PC-9 (cell line): ENCODE data around the gene BNIPL. TPM values are rescaled to one million over a fixed set of nuclear protein-coding genes. Genes with fewer than 3 reads are reported as not detected.

Experiments
- total RNA-seq: library from RNA; stranded (reverse); gene quantifications from 2 replicates; pipeline ENCODE4 v1.2.3, GENCODE V29; 2021

The BNIPL gene
- total RNA-seq, 1 experiment from 2014 or later, result 3.0 TPM

Other genes starting within 250 kb of the BNIPL start
- gene CTSK, start 228.3 kb upstream of the BNIPL start, total RNA-seq, result 4.7 and 4.9 TPM in 2 replicates
- gene ARNT, start 160.0 kb upstream of the BNIPL start, total RNA-seq, result 30.3 and 35.1 TPM in 2 replicates
- gene CTXND2, start 149.4 kb upstream of the BNIPL start, total RNA-seq, result not detected in 2 replicates
- 45.6 and 51.1 TPM in 2 replicates for gene SETDB1, start 110.2 kb upstream of the BNIPL start, total RNA-seq
- gene CERS2, start 61.8 kb upstream of the BNIPL start, total RNA-seq, result 113 TPM in 2 replicates
- 10.6 and 12.9 TPM in 2 replicates for gene ANXA9, start 54.3 kb upstream of the BNIPL start, total RNA-seq
- gene MINDY1, start 29.7 kb upstream of the BNIPL start, total RNA-seq, result 15.6 and 17.6 TPM in 2 replicates
- 26.6 and 30.7 TPM in 2 replicates for gene PRUNE1, start 28.1 kb upstream of the BNIPL start, total RNA-seq
- 1.8 and 2.3 TPM in 2 replicates for gene C1orf56, start 11.2 kb downstream of the BNIPL start, total RNA-seq
- gene CDC42SE1, start 23.0 kb downstream of the BNIPL start, total RNA-seq, result 59.4 and 62.8 TPM in 2 replicates
- gene MLLT11, start 23.8 kb downstream of the BNIPL start, total RNA-seq, result 15.0 and 23.3 TPM in 2 replicates
- 6.4 and 6.6 TPM in 2 replicates for gene GABPB2, start 34.2 kb downstream of the BNIPL start, total RNA-seq
- 5.6 and 6.1 TPM in 2 replicates for gene SEMA6C, start 110.0 kb downstream of the BNIPL start, total RNA-seq
- gene TNFAIP8L2, start 120.1 kb downstream of the BNIPL start, total RNA-seq, result not detected in 2 replicates
- gene LYSMD1, start 129.3 kb downstream of the BNIPL start, total RNA-seq, result 7.6 and 12.8 TPM in 2 replicates
- gene SCNM1, start 129.6 kb downstream of the BNIPL start, total RNA-seq, result 42.5 and 47.7 TPM in 2 replicates
- gene TMOD4, start 139.4 kb downstream of the BNIPL start, total RNA-seq, result 1.2 TPM in 1 of 2 replicates, not detected in the other
- 63.9 and 72.5 TPM in 2 replicates for gene VPS72, start 153.6 kb downstream of the BNIPL start, total RNA-seq
- 69.7 and 76.4 TPM in 2 replicates for gene PIP5K1A, start 162.0 kb downstream of the BNIPL start, total RNA-seq
- gene PSMD4, start 218.1 kb downstream of the BNIPL start, total RNA-seq, result 230 and 255 TPM in 2 replicates
- 26.6 and 28.7 TPM in 2 replicates for gene ZNF687, start 245.7 kb downstream of the BNIPL start, total RNA-seq